Cerebellar nuclear complex (tissue), 1 donor: ENCODE measurements around the gene ELMOD3.
"Not testable (repeated sequence)": the region's sequence is repeated elsewhere in the genome, so short reads cannot be mapped to it uniquely, and the experiment has no call there.

Source experiments
- DNase-seq, 2 experiments: peaks; one replicate each; lab custom pipeline; 2025; lab: John Stamatoyannopoulos, UW

The ELMOD3 gene

GRCh38 chr2:85376291-85377065 lies 21.9 kb downstream of the ELMOD3 start:
- no peak for DNase-seq

DNA sequence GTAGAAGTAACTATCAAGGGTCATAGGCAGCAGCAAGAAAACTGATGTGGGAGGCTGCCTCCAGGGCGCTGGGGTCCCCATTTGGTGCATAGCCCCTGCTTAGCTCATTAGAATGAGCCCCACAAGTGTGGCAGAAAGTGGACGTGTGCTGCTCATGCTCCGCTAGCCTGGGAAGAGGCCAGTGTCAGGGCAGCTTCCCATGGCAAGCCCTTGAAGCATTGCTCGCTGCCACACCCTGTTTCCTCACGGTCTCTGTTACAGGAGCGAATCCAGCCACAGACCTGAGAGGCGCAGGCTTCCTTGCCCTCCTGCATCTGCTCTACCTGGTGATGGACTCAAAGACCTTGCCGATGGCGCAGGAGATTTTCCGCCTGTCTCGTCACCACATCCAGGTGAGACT lies 22.5 kb downstream of the ELMOD3 start:
- no peak for DNase-seq

- DNase-seq = no peak
Observed at GRCh38 chr2:85378257-85378656, 23.7 kb downstream of the ELMOD3 start.

- DNase-seq = no peak
Observed at GRCh38 chr2:85380048-85380447, 25.5 kb downstream of the ELMOD3 start.

DNA sequence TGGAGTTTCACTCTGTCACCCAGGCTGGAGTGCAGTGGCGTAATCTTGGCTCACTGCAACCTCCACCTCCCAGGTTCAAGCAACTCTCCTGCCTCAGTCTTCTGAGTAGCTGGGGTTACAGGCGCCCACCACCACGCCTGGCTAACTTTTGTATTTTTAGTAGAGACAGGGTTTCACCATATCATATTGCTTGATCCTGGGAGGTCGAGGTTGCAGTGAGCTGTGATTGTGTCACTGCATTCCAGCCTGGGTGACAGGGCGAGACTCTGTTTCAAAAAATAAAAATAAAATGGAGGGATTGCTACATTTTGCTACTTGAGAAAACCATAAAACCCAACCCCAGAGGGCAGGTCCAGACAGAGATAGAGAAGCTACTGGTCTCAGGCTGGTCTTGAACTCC lies 28.6 kb downstream of the ELMOD3 start:
- DNase-seq = not testable (repeated sequence)

GRCh38 chr2:85383850-85384249 lies 29.3 kb downstream of the ELMOD3 start:
- no peak for DNase-seq

- no peak for DNase-seq
Observed at GRCh38 chr2:85385746-85386145, 31.2 kb downstream of the ELMOD3 start.

DNA sequence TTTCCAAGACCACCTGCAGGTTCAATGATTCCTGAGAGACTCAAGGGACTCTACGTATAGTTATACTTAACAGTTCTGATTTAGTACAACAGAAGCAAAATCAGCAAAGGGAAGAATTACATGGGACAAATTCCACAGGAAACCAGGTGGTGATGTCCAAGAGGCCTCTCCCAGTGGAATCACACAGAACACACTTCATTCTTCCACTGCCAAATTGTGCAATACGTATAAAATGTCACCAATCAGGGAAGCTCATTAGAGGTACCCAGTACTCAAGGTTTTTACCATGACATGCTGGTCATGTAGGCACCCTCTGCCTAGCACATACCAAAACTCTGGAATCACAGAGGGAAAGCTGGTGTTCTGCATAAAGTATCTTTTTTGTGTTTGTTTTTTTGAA lies 33.2 kb downstream of the ELMOD3 start:
- DNase-seq = no peak

DNA sequence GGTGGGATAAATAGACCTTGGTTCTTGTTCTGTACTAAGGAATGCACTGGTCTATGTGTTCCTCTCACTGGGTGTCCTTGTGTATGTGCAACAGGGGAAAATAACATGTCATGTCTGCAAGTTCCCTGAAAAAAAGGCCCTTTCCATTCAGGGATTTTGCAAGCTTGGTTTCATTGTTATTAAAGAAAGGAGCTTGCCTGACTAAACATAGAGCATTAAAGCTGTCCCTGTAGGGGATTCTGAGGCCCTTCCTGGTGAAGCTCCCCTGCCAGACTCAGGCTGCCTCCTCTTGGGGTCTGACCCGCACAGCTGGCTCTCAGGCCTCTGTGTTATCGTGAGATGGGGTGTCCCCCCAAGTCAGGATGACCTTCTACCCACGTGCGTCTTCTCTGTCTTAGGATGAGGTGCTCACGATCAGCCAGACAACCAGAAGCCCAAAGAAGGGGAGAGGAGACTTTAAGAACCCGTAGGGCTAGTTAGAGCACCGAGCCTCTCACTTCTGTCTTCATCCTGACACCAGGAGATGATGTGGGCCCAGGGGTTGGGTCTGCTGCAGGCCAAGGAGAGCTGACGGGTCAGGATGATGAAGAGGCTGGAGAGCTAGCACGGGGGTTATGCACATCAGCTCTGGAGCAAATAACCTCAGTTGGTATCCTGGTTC lies 34.4 kb downstream of the ELMOD3 start:
- no peak for DNase-seq

DNA sequence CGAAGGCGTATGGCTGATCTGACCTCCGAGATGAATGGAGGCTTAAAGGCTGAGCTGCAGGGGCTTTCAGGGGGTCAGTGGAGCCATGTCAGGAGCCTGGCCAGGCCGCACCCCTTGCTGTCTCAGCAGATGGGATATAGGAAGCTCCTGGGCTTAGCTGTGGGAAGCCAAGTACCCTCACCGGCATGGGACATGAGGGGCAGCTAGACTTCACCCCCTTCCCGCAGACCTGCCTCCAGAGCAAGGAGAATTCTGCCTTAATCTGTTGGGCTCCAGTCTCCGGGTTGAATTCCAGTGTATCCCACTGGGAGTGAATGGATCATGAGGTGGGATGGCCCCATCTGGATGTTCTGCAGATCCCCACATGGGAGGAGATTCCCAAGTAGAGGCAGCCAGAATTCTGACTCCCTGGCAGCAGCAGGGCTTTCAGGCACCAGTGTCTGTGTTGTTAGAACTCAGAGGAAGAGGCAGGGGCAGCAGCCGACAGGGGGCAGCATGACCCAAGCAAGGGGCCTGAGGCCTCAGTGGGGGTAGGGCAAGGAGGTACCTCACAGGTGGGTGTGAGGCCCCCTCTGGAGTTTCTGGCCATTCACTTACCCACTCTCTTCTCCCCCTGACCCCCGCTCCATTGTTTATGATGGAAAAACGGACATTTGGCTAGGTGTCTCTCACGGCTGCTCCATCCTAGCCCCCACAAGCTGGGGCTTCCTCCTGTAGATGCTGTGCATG lies 36.5 kb downstream of the ELMOD3 start:
- DNase-seq = no peak

- DNase-seq = no peak
Observed at GRCh38 chr2:85393836-85394235, 39.3 kb downstream of the ELMOD3 start.

DNA sequence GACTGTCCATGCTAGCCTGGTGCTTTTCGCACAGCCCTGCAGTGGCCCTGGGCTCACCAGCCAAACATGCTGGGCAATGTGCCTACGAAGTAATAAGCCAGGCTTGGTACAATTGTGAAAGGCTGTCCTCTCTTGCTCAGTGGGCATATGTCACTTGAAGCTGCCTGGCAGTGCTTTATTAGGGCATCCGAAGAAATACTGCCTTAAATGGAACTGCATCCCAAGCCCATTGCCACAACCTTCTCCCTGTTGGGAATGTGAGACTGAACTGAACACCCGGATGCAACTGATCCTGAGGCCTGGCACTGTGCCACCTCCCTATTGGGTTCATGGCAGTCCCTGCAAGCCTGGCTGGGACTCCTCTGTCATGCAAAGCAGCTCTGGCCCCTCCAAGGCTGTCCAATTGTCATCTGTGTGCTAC lies 39.7 kb downstream of the ELMOD3 start:
- peak; percentile 58 to 85 for DNase-seq

DNA sequence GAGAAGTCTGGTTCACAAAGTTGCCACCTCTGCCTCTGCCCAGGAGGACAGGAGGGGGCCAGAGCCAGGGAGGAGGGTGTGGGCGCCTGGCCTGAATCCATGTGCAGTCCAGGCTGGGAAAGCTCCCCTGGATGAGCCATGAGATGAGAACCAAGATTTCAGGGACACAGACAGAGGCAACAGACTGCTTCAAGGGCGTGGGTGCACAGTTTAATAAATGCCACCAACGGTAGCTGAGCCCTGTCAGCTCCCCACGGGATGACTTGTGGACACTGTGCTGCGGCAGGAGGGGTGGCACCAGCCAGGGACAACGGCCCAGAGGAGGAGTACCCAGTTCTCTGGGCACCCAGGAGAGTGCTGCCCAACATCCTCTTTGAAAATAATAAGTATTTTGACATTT lies 40.4 kb downstream of the ELMOD3 start:
- DNase-seq = no peak

- no peak for DNase-seq
Observed at GRCh38 chr2:85395912-85396475, 41.4 kb downstream of the ELMOD3 start.

GRCh38 chr2:85396531-85397470 lies 42.2 kb downstream of the ELMOD3 start:
- DNase-seq = no peak

GRCh38 chr2:85397925-85398331 lies 43.4 kb downstream of the ELMOD3 start:
- no peak for DNase-seq

DNA sequence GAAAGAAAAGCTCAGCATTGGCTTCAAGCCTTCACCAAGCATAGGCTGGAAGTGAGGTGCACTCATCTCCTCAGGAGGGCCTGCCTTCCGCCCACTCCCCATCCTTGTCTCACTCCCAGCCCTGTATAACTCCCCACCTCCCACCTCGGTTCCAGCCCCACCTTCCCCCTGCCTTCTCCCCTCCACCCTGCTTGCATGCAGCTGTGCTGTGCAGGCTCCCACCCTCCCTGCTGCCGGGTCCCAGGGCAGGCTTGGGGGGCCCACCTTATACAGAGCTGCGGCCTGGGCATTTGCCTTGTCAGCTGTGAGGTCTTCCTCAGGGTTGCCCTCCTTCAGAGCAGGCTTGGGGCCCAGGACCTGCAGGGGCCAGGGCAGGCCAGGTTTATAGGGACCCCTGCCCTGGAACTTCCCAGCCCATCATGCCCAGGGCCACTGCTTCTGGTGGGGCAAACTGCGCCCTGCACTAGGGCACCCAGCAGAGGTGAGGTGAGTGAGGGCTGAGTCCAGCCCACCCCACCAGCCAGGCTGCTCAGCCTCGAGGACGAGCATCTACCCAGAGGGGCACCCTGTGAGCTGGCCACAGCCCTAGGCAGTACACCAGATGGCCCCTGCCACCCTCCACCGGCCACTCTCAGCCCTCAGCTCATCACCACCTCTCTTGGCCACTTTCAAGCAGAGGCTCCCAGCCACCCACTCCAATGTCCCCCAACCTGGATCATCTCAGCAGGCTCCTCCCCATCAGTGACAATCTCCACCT lies 44.0 kb downstream of the ELMOD3 start:
- no peak for DNase-seq

DNA sequence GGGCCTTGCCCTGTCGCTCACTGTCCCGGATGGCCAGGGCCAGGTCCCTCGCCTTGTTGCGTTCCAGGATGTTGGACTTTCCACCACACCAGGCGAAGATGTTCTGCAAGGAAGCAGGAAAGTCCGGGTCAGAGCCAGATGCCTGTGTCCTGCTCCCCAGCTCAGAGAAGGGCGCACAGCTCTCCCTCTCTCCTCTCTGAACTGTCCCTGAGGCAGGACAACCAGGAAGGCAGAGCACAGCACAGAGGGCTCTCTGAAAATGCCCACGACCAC lies 44.5 kb downstream of the ELMOD3 start:
- DNase-seq = no peak

DNA sequence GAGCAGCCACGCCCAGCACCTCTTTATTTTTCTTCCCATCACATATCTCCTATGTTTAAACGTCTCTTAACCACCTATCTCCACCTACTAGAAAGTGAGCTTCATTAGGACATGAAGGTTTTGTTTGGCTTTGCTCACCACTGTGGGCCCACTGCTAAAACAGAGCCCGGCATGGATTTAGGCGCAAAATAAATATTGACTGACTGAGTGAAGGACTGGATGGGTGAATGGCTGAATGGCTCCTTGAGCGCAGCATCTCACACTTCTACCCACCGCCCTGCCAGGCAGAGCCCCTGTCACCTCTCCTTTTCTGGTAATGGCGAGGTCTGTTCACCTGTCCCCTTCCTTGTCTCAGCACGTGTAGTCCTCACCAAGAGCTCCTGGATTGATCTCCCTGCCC lies 45.5 kb downstream of the ELMOD3 start:
- no peak for DNase-seq

- DNase-seq = peak; percentile 39 to 68
Observed at GRCh38 chr2:85400541-85401463, 46.2 kb downstream of the ELMOD3 start.
